ENCODE data around the gene GJC1. TPM values are rescaled to one million over a fixed set of nuclear protein-coding genes. Genes with fewer than 3 reads are reported as not detected.

The GJC1 gene
- total and polyA plus RNA-seq, 2 of the 8 experiments (the other 6 are each of a cell fraction or from before 2014, with no cell fraction given), result 29.1 to 154 TPM

GRCh38 chr17:44831371-44831770 is 1.3 kb upstream of the GJC1 start:
- H3K9ac ChIP-seq (replicated peaks in 1 of 4; ENCODE audit: extremely low read depth in 1 of 4, low read depth in 3 of 4, low read length in 3 of 4), result no peak overlapping the region
- peak overlapping the region; percentile 82; the same call in 1 of the 2 replicates for H2BK12ac ChIP-seq (ENCODE audit: low read depth, low read length)
- ChIA-PET CTCF (ENCODE audit: partially characterized antibody) (interaction anchor here (0.6 to 5.2 kb wide), 14 partner anchors 8 to 1223 kb away, joined by 3 to 44 read pairs (median 7); no protein-coding TSS in a partner anchor), POLR2A (ENCODE audit: partially characterized antibody) (interaction anchor here (0.9 to 5.5 kb wide), 14 partner anchors 9 to 67 kb away, joined by 3 to 58 read pairs (median 5); partner anchors contain the start of gene HIGD1B)
- peak overlapping the region; percentile 22 for H4K91ac ChIP-seq (replicated peaks; ENCODE audit: insufficient read length, low read length)
- no peak overlapping the region; the same call in 1 of the 2 replicates for H2BK15ac ChIP-seq (ENCODE audit: low read length)
- H4K5ac ChIP-seq (ENCODE audit: insufficient read length, low read depth, low read length), result no peak overlapping the region
- peak overlapping the region; percentile 20; the same call in 1 of the 2 replicates for H3K27ac ChIP-seq (ENCODE audit: low read depth, low read length)
- H3K4me3 ChIP-seq (ENCODE audit: extremely low read depth in 1 of 4, insufficient read depth in 2 of 4, low read depth in 3 of 4, low read length in 4 of 4), result peak overlapping the region in 3 of 4 experiments; percentile 79 to 97 (median 94); a peak in 4 of 8 replicates
- no peak overlapping the region for H3K4ac ChIP-seq (replicated peaks; ENCODE audit: insufficient read length, low read depth, low read length)
- H2AFZ ChIP-seq (ENCODE audit: low read length), result no peak overlapping the region
- H3K4me1 ChIP-seq (replicated peaks in 1 of 4; ENCODE audit: control insufficient read depth in 3 of 4, insufficient read depth in 4 of 4, low read length in 3 of 4), result peaks cover 0 to 7% (median 5%) of the 10 kb centered on the region in 4 experiments; a peak in 4 of 7 replicates
- peak overlapping the region; percentile 51 to 70 for H3K4me2 ChIP-seq (ENCODE audit: insufficient read depth in 1 of 2, low read depth in 2 of 2, low read length in 2 of 2)
- no peak overlapping the region for H3K56ac ChIP-seq (replicated peaks; ENCODE audit: insufficient read length, low read depth, low read length)
- H3K27me3 ChIP-seq (replicated peaks in 1 of 4; ENCODE audit: control insufficient read depth in 3 of 4, extremely low read depth in 1 of 4, insufficient read depth in 3 of 4, low read length in 3 of 4), result no peaks in the 10 kb centered on the region
- H3K9me3 ChIP-seq (ENCODE audit: insufficient read depth in 2 of 2, low read depth in 1 of 2, low read length in 1 of 2), result no peaks in the 10 kb centered on the region
- DNase-seq (ENCODE audit: low read depth in 1 of 2, low spot score in 2 of 2) (no peak), FAIRE-seq (no peak)
- H2BK20ac ChIP-seq (ENCODE audit: low read length), result 0 out of 2 replicates have a peak overlapping the region, but pooled peaks have one; percentile 29
- H4K8ac ChIP-seq (ENCODE audit: extremely low read depth, insufficient read depth, low read length), result no peak overlapping the region
- H3K23me2 ChIP-seq (ENCODE audit: low read depth, low read length), result peaks cover 4% of the 10 kb centered on the region; the same call in 1 of the 2 replicates
- peaks cover 5 to 33% of the 10 kb centered on the region in 2 experiments for H3K79me2 ChIP-seq (ENCODE audit: control insufficient read depth in 1 of 2, insufficient read depth in 2 of 2, low read length in 2 of 2)
- no peaks in the 10 kb centered on the region for H3K36me3 ChIP-seq (ENCODE audit: control insufficient read depth in 2 of 4, insufficient read depth in 4 of 4, low read length in 3 of 4)
- 49% methylated on average over 12 of the region's 12 CpGs; no CpG with 5 or more reads in 1 of the 2 experiments for WGBS, 2 experiments (ENCODE audit: extremely low coverage in 1 of 2, insufficient coverage in 1 of 2, insufficient read length in 1 of 2, insufficient replicate concordance in 2 of 2, low coverage in 1 of 2, low lambda C conversion rate in 2 of 2, missing lambda C conversion rate in 1 of 2)
- H4K20me1 ChIP-seq (replicated peaks in 1 of 2; ENCODE audit: control insufficient read depth in 1 of 2, insufficient read depth in 2 of 2, low read length in 2 of 2), result peaks cover 4 to 5% of the 10 kb centered on the region in 2 experiments
- H2BK120ac ChIP-seq (replicated peaks; ENCODE audit: low read depth, low read length), result peak overlapping the region; percentile 3
- H3K79me1 ChIP-seq (ENCODE audit: low read depth, low read length), result no peaks in the 10 kb centered on the region
- no peak overlapping the region; the same call in 1 of the 2 replicates for H2AK5ac ChIP-seq (ENCODE audit: low read depth, low read length)
- H3K23ac ChIP-seq (ENCODE audit: insufficient read length), result no peak overlapping the region
- peak overlapping the region; percentile 82; the same call in 1 of the 2 replicates for H2BK5ac ChIP-seq (ENCODE audit: low read depth, low read length)
- H3K14ac ChIP-seq (ENCODE audit: insufficient read length), result no peak overlapping the region
- TF ChIP-seq SP2 (IDR thresholded peaks at IDR 0.05; ENCODE audit: low read length), result no peak
- TF ChIP-seq CREB1 (IDR thresholded peaks at IDR 0.05), result no peak
- TF ChIP-seq TBP (IDR thresholded peaks at IDR 0.05; ENCODE audit: low read depth, low read length), result no peak
- no peak for TF ChIP-seq SIX5 (IDR thresholded peaks at IDR 0.05; ENCODE audit: low read depth, low read length)
- TF ChIP-seq NRF1 (IDR thresholded peaks at IDR 0.05; ENCODE audit: low read depth, low read length), result no peak
- H3K18ac ChIP-seq (ENCODE audit: extremely low read depth, low read length), result peak overlapping the region; percentile 64; the same call in 1 of the 2 replicates

Measured in H1 (cell line).